HEK293 (cell line): ENCODE results near the gene HMMR.

Experiments
- EGR2 ChIP-seq: fragments of 450-650 bp; formaldehyde crosslinking; IDR thresholded peaks from 2 replicates; pipeline ENCODE4 v1.5.1; 2016; ENCODE audit warnings: low read depth, missing biosample characterization, missing genetic modification characterization
- FEZF1 ChIP-seq: fragments of 450-650 bp; formaldehyde crosslinking; IDR thresholded peaks from 2 replicates; pipeline ENCODE4 v1.5.1; 2016; ENCODE audit warnings: missing biosample characterization, missing genetic modification characterization
- GLI2 ChIP-seq: fragments of 450-650 bp; formaldehyde crosslinking; IDR thresholded peaks from 2 replicates; pipeline ENCODE4; 2017; ENCODE audit warnings: missing biosample characterization, missing genetic modification characterization, low read depth, borderline replicate concordance
- IKZF3 ChIP-seq: fragments of 450-650 bp; IDR thresholded peaks from 2 replicates; pipeline ENCODE4 v1.5.0; 2018; ENCODE audit warnings: missing biosample characterization, mild to moderate bottlenecking, missing genetic modification characterization, moderate library complexity
- KLF10 ChIP-seq: fragments of 450-650 bp; IDR thresholded peaks from 2 replicates; pipeline ENCODE4 v1.5.1; 2018; ENCODE audit warnings: missing biosample characterization, mild to moderate bottlenecking, missing genetic modification characterization
- OVOL3 ChIP-seq: fragments of 450-650 bp; formaldehyde crosslinking; IDR thresholded peaks from 2 replicates; pipeline ENCODE4 v1.5.1; 2016; ENCODE audit warnings: missing biosample characterization, missing genetic modification characterization
- SETDB1 ChIP-seq: IDR thresholded peaks from one replicate; pipeline ENCODE4 v1.6.1; 2017; ENCODE audit warnings: mild to moderate bottlenecking, low read length, moderate library complexity, mixed read lengths; ENCODE audit not compliant: insufficient read length
- SP2 ChIP-seq: fragments of 450-650 bp; formaldehyde crosslinking; IDR thresholded peaks from 2 replicates; pipeline ENCODE4 v1.5.1; 2016; ENCODE audit warnings: missing biosample characterization, missing genetic modification characterization
- SP7 ChIP-seq: fragments of 450-650 bp; formaldehyde crosslinking; IDR thresholded peaks from 2 replicates; pipeline ENCODE4 v1.5.1; 2016; ENCODE audit warnings: missing biosample characterization, missing genetic modification characterization
- ZNF114 ChIP-seq: fragments of 450-650 bp; formaldehyde crosslinking; IDR thresholded peaks from 2 replicates; pipeline ENCODE4 v1.5.0; 2017; ENCODE audit warnings: missing biosample characterization, missing genetic modification characterization
- ZNF16 ChIP-seq: fragments of 450-650 bp; formaldehyde crosslinking; IDR thresholded peaks from 2 replicates; pipeline ENCODE4 v1.5.1; 2016; ENCODE audit warnings: low read depth, missing biosample characterization, missing genetic modification characterization
- ZNF223 ChIP-seq: fragments of 450-650 bp; formaldehyde crosslinking; IDR thresholded peaks from 2 replicates; pipeline ENCODE4 v1.5.1; 2016; ENCODE audit warnings: missing biosample characterization, missing genetic modification characterization
- ZNF274 ChIP-seq, 2 experiments: fragments of 200-500 bp in 1 of 2; fragments of 450-650 bp in 1 of 2; sonication (Bioruptor generic) in 1 of 2; formaldehyde crosslinking in 1 of 2; IDR thresholded peaks; 2 replicates each; pipeline versions ENCODE4 v1.5.1 to v1.6.1; 2014 to 2016; ENCODE audit warnings: borderline replicate concordance in 1 of 2, inconsistent platforms in 1 of 2, low read length in 1 of 2, missing biosample characterization in 1 of 2, missing genetic modification characterization in 1 of 2
- ZNF37A ChIP-seq: fragments of 450-650 bp; IDR thresholded peaks from 2 replicates; pipeline ENCODE4 v1.5.1; 2018; ENCODE audit warnings: missing biosample characterization, missing genetic modification characterization
- ZNF514 ChIP-seq: fragments of 450-650 bp; formaldehyde crosslinking; IDR thresholded peaks from 2 replicates; pipeline ENCODE4 v1.5.1; 2016; ENCODE audit warnings: missing biosample characterization, missing genetic modification characterization
- ZNF529 ChIP-seq: fragments of 450-650 bp; formaldehyde crosslinking; IDR thresholded peaks from 2 replicates; pipeline ENCODE4 v1.5.1; 2017; ENCODE audit warnings: missing genetic modification characterization, missing biosample characterization; ENCODE audit not compliant: insufficient replicate concordance
- ZNF585B ChIP-seq: fragments of 450-650 bp; formaldehyde crosslinking; IDR thresholded peaks from 2 replicates; pipeline ENCODE4 v1.5.1; 2016; ENCODE audit warnings: missing biosample characterization, missing genetic modification characterization
- ZNF610 ChIP-seq: fragments of 450-650 bp; formaldehyde crosslinking; IDR thresholded peaks from 2 replicates; pipeline ENCODE4 v1.5.1; 2016; ENCODE audit warnings: missing biosample characterization, missing genetic modification characterization, borderline replicate concordance
- ZNF621 ChIP-seq: fragments of 450-650 bp; formaldehyde crosslinking; IDR thresholded peaks from 2 replicates; pipeline ENCODE4 v1.5.1; 2017; ENCODE audit warnings: missing biosample characterization, missing genetic modification characterization
- ZNF664 ChIP-seq: fragments of 450-650 bp; formaldehyde crosslinking; IDR thresholded peaks from 2 replicates; pipeline ENCODE4 v1.5.1; 2016; ENCODE audit warnings: missing biosample characterization, missing genetic modification characterization
- ZNF76 ChIP-seq: fragments of 450-650 bp; formaldehyde crosslinking; IDR thresholded peaks from 2 replicates; pipeline ENCODE4; 2016; ENCODE audit warnings: low read depth, missing biosample characterization, missing genetic modification characterization, borderline replicate concordance
- ZNF785 ChIP-seq: fragments of 450-650 bp; formaldehyde crosslinking; IDR thresholded peaks from 2 replicates; pipeline ENCODE4 v1.5.1; 2016; ENCODE audit warnings: missing biosample characterization, missing genetic modification characterization
- ZSCAN23 ChIP-seq: fragments of 450-650 bp; formaldehyde crosslinking; IDR thresholded peaks from 2 replicates; pipeline ENCODE4 v1.5.1; 2016; ENCODE audit warnings: missing biosample characterization, missing genetic modification characterization
- TF ChIP-seq, protein P1 (sequence below): fragments of 450-650 bp; formaldehyde crosslinking; IDR thresholded peaks from 2 replicates; pipeline ENCODE4 v1.5.1; 2016; ENCODE audit warnings: missing biosample characterization, missing genetic modification characterization
- TF ChIP-seq, protein P2 (sequence below): fragments of 450-650 bp; formaldehyde crosslinking; IDR thresholded peaks from 2 replicates; pipeline ENCODE4 v1.5.1; 2016; ENCODE audit warnings: missing biosample characterization, missing genetic modification characterization
- TF ChIP-seq, protein P3 (sequence below): fragments of 450-650 bp; formaldehyde crosslinking; IDR thresholded peaks from 2 replicates; pipeline ENCODE4 v1.5.1; 2016; ENCODE audit warnings: missing biosample characterization, missing genetic modification characterization
- TF ChIP-seq, protein P4 (sequence below): fragments of 450-650 bp; IDR thresholded peaks from 2 replicates; pipeline ENCODE4 v1.5.1; 2018; ENCODE audit warnings: missing biosample characterization, mild to moderate bottlenecking, missing genetic modification characterization
- TF ChIP-seq, protein P5 (sequence below): IDR thresholded peaks from 2 replicates; pipeline ENCODE4 v1.6.1; 2011; ENCODE audit warnings: mild to moderate bottlenecking, low read depth, low read length, borderline replicate concordance
- TF ChIP-seq, protein P6 (sequence below): fragments of 450-650 bp; formaldehyde crosslinking; IDR thresholded peaks from 2 replicates; pipeline ENCODE4 v1.5.1; 2017; ENCODE audit warnings: missing biosample characterization, missing genetic modification characterization

HMMR gene

DNA sequence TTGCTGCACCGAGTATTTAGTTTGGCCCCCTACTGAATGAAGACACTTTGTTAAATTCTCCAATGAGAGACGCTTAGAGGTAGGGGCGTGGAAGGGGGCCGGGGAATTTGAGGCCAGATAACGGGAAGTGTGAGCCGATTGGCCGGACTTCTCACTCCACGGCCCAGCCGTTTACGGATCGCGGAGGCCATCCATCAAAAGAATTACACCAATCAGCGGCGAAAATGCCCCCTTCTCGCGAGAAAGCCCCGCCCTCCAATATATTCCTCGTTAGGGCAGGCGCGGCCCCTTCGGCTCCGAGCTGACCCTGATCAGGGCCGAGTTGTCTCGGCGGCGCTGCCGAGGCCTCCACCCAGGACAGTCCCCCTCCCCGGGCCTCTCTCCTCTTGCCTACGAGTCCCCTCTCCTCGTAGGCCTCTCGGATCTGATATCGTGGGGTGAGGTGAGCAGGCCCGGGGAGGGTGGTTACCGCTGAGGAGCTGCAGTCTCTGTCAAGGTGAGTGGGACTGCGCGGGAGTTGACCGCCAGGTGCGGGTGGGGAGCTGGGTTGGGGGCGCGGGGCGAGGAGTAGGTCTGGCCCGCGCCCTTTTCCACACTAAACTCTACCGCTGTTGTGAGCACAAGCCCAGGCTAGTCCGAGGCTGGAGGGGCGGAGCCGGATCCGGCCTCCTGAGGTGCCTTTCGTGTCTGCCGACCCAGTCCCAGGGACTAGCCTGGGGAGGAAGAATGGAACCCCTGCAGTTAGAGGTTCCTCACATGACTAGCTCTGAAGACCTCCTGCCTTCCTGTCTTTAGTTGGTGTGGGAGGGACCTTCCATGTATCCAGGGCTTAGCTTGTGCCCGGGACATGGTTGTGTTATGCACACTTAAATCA lies 22.9 kb upstream of the HMMR start, which contains the start of gene CCNG1 (continued):
- peak; percentile 62; the same call in 1 of the 2 replicates for TF ChIP-seq ZNF610 (tag by site-specific recombination)
- TF ChIP-seq ZNF529 (tag by site-specific recombination): no peak
- TF ChIP-seq, protein P1, sequence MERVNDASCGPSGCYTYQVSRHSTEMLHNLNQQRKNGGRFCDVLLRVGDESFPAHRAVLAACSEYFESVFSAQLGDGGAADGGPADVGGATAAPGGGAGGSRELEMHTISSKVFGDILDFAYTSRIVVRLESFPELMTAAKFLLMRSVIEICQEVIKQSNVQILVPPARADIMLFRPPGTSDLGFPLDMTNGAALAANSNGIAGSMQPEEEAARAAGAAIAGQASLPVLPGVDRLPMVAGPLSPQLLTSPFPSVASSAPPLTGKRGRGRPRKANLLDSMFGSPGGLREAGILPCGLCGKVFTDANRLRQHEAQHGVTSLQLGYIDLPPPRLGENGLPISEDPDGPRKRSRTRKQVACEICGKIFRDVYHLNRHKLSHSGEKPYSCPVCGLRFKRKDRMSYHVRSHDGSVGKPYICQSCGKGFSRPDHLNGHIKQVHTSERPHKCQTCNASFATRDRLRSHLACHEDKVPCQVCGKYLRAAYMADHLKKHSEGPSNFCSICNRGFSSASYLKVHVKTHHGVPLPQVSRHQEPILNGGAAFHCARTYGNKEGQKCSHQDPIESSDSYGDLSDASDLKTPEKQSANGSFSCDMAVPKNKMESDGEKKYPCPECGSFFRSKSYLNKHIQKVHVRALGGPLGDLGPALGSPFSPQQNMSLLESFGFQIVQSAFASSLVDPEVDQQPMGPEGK (tag by site-specific recombination): peak; percentile 71
- TF ChIP-seq OVOL3 (tag by site-specific recombination): peak; percentile 20; the same call in 1 of the 2 replicates
- TF ChIP-seq GLI2 (tag by site-specific recombination): no peak
- no peak for TF ChIP-seq ZNF514 (tag by site-specific recombination)
- peak; percentile 89 for TF ChIP-seq SP2 (tag by site-specific recombination)
- TF ChIP-seq SETDB1: peak; percentile 33
- TF ChIP-seq IKZF3 (tag by site-specific recombination): peak; percentile 58
- TF ChIP-seq ZNF664 (tag by site-specific recombination): no peak
- TF ChIP-seq EGR2 (tag by site-specific recombination): peak; percentile 31
- TF ChIP-seq ZNF274 (IDR thresholded peaks at IDR 0.05; ENCODE audit: low read length): no peak
- no peak for TF ChIP-seq ZNF274 (tag by site-specific recombination; IDR thresholded peaks at IDR 0.05; ENCODE audit: borderline replicate concordance)
- TF ChIP-seq SP7 (tag by site-specific recombination): peak; percentile 81
- TF ChIP-seq ZNF785 (tag by site-specific recombination): no peak
- 0 out of 2 replicates have a peak, but pooled peaks have one; percentile 8 for TF ChIP-seq FEZF1
- TF ChIP-seq ZNF223: no peak
- no peak for TF ChIP-seq ZSCAN23 (tag by site-specific recombination)
- TF ChIP-seq, protein P2, sequence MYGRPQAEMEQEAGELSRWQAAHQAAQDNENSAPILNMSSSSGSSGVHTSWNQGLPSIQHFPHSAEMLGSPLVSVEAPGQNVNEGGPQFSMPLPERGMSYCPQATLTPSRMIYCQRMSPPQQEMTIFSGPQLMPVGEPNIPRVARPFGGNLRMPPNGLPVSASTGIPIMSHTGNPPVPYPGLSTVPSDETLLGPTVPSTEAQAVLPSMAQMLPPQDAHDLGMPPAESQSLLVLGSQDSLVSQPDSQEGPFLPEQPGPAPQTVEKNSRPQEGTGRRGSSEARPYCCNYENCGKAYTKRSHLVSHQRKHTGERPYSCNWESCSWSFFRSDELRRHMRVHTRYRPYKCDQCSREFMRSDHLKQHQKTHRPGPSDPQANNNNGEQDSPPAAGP (tag by site-specific recombination): no peak
- peak; percentile 83; the same call in 1 of the 2 replicates for TF ChIP-seq KLF10
- TF ChIP-seq, protein P3, sequence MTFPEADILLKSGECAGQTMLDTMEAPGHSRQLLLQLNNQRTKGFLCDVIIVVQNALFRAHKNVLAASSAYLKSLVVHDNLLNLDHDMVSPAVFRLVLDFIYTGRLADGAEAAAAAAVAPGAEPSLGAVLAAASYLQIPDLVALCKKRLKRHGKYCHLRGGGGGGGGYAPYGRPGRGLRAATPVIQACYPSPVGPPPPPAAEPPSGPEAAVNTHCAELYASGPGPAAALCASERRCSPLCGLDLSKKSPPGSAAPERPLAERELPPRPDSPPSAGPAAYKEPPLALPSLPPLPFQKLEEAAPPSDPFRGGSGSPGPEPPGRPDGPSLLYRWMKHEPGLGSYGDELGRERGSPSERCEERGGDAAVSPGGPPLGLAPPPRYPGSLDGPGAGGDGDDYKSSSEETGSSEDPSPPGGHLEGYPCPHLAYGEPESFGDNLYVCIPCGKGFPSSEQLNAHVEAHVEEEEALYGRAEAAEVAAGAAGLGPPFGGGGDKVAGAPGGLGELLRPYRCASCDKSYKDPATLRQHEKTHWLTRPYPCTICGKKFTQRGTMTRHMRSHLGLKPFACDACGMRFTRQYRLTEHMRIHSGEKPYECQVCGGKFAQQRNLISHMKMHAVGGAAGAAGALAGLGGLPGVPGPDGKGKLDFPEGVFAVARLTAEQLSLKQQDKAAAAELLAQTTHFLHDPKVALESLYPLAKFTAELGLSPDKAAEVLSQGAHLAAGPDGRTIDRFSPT (tag by site-specific recombination): no peak
- TF ChIP-seq, protein P4, sequence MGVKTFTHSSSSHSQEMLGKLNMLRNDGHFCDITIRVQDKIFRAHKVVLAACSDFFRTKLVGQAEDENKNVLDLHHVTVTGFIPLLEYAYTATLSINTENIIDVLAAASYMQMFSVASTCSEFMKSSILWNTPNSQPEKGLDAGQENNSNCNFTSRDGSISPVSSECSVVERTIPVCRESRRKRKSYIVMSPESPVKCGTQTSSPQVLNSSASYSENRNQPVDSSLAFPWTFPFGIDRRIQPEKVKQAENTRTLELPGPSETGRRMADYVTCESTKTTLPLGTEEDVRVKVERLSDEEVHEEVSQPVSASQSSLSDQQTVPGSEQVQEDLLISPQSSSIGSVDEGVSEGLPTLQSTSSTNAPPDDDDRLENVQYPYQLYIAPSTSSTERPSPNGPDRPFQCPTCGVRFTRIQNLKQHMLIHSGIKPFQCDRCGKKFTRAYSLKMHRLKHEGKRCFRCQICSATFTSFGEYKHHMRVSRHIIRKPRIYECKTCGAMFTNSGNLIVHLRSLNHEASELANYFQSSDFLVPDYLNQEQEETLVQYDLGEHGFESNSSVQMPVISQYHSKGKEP (tag by site-specific recombination): no peak
- TF ChIP-seq ZNF37A (tag by site-specific recombination): no peak
- TF ChIP-seq, protein P5, sequence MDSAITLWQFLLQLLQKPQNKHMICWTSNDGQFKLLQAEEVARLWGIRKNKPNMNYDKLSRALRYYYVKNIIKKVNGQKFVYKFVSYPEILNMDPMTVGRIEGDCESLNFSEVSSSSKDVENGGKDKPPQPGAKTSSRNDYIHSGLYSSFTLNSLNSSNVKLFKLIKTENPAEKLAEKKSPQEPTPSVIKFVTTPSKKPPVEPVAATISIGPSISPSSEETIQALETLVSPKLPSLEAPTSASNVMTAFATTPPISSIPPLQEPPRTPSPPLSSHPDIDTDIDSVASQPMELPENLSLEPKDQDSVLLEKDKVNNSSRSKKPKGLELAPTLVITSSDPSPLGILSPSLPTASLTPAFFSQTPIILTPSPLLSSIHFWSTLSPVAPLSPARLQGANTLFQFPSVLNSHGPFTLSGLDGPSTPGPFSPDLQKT: no peak
- TF ChIP-seq, protein P6, sequence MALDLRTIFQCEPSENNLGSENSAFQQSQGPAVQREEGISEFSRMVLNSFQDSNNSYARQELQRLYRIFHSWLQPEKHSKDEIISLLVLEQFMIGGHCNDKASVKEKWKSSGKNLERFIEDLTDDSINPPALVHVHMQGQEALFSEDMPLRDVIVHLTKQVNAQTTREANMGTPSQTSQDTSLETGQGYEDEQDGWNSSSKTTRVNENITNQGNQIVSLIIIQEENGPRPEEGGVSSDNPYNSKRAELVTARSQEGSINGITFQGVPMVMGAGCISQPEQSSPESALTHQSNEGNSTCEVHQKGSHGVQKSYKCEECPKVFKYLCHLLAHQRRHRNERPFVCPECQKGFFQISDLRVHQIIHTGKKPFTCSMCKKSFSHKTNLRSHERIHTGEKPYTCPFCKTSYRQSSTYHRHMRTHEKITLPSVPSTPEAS (tag by site-specific recombination): no peak
- TF ChIP-seq ZNF16 (tag by site-specific recombination): no peak
- no peak for TF ChIP-seq ZNF621 (tag by site-specific recombination)
- no peak for TF ChIP-seq ZNF114 (tag by site-specific recombination)
- peak; percentile 57 for TF ChIP-seq ZNF76 (tag by site-specific recombination)
- no peak for TF ChIP-seq ZNF585B
